ENCODE measurements around the gene ALDH1A3.

ALDH1A3 gene

GRCh38 chr15:100859970-100860828, 19.4 kb upstream of the ALDH1A3 start:
- DNase-seq = no peak

GRCh38 chr15:100860829-100861510, 18.7 kb upstream of the ALDH1A3 start:
- no peak for DNase-seq

GRCh38 chr15:100861511-100861991, 18.1 kb upstream of the ALDH1A3 start:
- DNase-seq = no peak

GRCh38 chr15:100862162-100862561, 17.5 kb upstream of the ALDH1A3 start:
- DNase-seq = no peak

- no peak for DNase-seq
Measured at GRCh38 chr15:100863075-100863795, 16.4 kb upstream of the ALDH1A3 start.

- DNase-seq = no peak
Measured at GRCh38 chr15:100863796-100864267, 15.8 kb upstream of the ALDH1A3 start.

- DNase-seq = no peak
Measured at GRCh38 chr15:100866386-100867330, 13.0 kb upstream of the ALDH1A3 start.

- DNase-seq = no peak
Measured at GRCh38 chr15:100867433-100867832, 12.2 kb upstream of the ALDH1A3 start.

GRCh38 chr15:100869151-100869999, 10.3 kb upstream of the ALDH1A3 start:
- no peak for DNase-seq

GRCh38 chr15:100873029-100873677, 6.5 kb upstream of the ALDH1A3 start:
- no peak for DNase-seq

GRCh38 chr15:100875495-100875894, 4.1 kb upstream of the ALDH1A3 start:
- DNase-seq = no peak

GRCh38 chr15:100875976-100876375, 3.7 kb upstream of the ALDH1A3 start:
- no peak for DNase-seq

GRCh38 chr15:100877551-100877950, 2.1 kb upstream of the ALDH1A3 start:
- no peak for DNase-seq

- DNase-seq = no peak
Measured at GRCh38 chr15:100878130-100878529, 1.5 kb upstream of the ALDH1A3 start.

GRCh38 chr15:100878648-100879047, 983 bp upstream of the ALDH1A3 start:
- DNase-seq = no peak

- DNase-seq = no peak
Measured at GRCh38 chr15:100879061-100879463, 569 bp upstream of the ALDH1A3 start.

GRCh38 chr15:100880139-100880896, 687 bp downstream of the ALDH1A3 start:
- DNase-seq = no peak

- no peak for DNase-seq
Measured at GRCh38 chr15:100880897-100881242, 1.2 kb downstream of the ALDH1A3 start.

- DNase-seq = no peak
Measured at GRCh38 chr15:100881573-100882336, 2.1 kb downstream of the ALDH1A3 start.
